SK-N-SH treated with all-trans-retinoic acid at 6 μM for 48 hours (cell line): ENCODE data around the gene FBN3.

Source experiments
- ATAC-seq: fragments of 200-7000 bp; cut with Tn5 transposase; 3 replicates; pipeline ENCODE4 v1.9.1; 2020; ENCODE audit warnings: mild to moderate bottlenecking, moderate library complexity
- ARNTL ChIP-seq: fragments of 450-650 bp; formaldehyde crosslinking; IDR thresholded peaks from 2 replicates; pipeline ENCODE4 v1.5.0; 2020; ENCODE audit warnings: low read depth, mild to moderate bottlenecking, moderate library complexity, borderline replicate concordance
- BACH2 ChIP-seq: fragments of 250-450 bp; sonication (Bioruptor Pico); IDR thresholded peaks from 2 replicates; pipeline ENCODE4 v1.9.0; 2021; ENCODE audit warnings: mild to moderate bottlenecking, borderline replicate concordance
- CSDC2 ChIP-seq: fragments of 250-450 bp; sonication (Bioruptor Pico); IDR thresholded peaks from 2 replicates; pipeline ENCODE4 v1.5.0; 2020; ENCODE audit warnings: mild to moderate bottlenecking, moderate library complexity
- ESRRG ChIP-seq: fragments of 250-450 bp; sonication (Bioruptor Pico); IDR thresholded peaks from 2 replicates; pipeline ENCODE4 v1.6.1; 2021; ENCODE audit warnings: mild to moderate bottlenecking
- ISL1 ChIP-seq: fragments of 250-450 bp; sonication (Bioruptor Pico); IDR thresholded peaks from 2 replicates; pipeline ENCODE4 v2.1.2; 2022; ENCODE audit warnings: mild to moderate bottlenecking, moderate library complexity
- OSR1 ChIP-seq: fragments of 250-450 bp; sonication (Bioruptor Pico); IDR thresholded peaks from 2 replicates; pipeline ENCODE4 v1.8.0; 2022; ENCODE audit warnings: moderate library complexity, mild to moderate bottlenecking, inconsistent platforms
- PPARA ChIP-seq: fragments of 250-450 bp; sonication (Bioruptor Pico); IDR thresholded peaks from 2 replicates; pipeline ENCODE4 v1.5.0; 2020; ENCODE audit warnings: mild to moderate bottlenecking, borderline replicate concordance
- RARB ChIP-seq: fragments of 250-450 bp; sonication (Bioruptor Pico); IDR thresholded peaks from 2 replicates; pipeline ENCODE4 v1.8.0; 2021; ENCODE audit warnings: mild to moderate bottlenecking, moderate library complexity
- TCF4 ChIP-seq: fragments of 250-450 bp; sonication (Bioruptor Pico); IDR thresholded peaks from 2 replicates; pipeline ENCODE4 v1.8.0; 2021; ENCODE audit warnings: mild to moderate bottlenecking, moderate library complexity, borderline replicate concordance
- ZC3H10 ChIP-seq: fragments of 250-450 bp; sonication (Bioruptor Pico); IDR thresholded peaks from 2 replicates; pipeline ENCODE4 v1.5.1; 2021; ENCODE audit warnings: mild to moderate bottlenecking, moderate library complexity
- ZFP3 ChIP-seq: fragments of 250-450 bp; sonication (Bioruptor Pico); IDR thresholded peaks from 2 replicates; pipeline ENCODE4 v1.5.0; 2020; ENCODE audit warnings: mild to moderate bottlenecking, moderate library complexity
- ZFP30 ChIP-seq: fragments of 450-650 bp; formaldehyde crosslinking; IDR thresholded peaks from 2 replicates; pipeline ENCODE4 v1.5.0; 2022; ENCODE audit warnings: mild to moderate bottlenecking, moderate library complexity
- ZNF565 ChIP-seq: fragments of 450-650 bp; formaldehyde crosslinking; conservative IDR thresholded peaks from 2 replicates; pipeline ENCODE4 v1.5.0; 2020; ENCODE audit warnings: low read depth, mild to moderate bottlenecking, moderate library complexity
- ZNF70 ChIP-seq: fragments of 450-650 bp; formaldehyde crosslinking; IDR thresholded peaks from 2 replicates; pipeline ENCODE4 v1.5.0; 2020; ENCODE audit warnings: mild to moderate bottlenecking, moderate library complexity
- ZNF8 ChIP-seq: fragments of 450-650 bp; formaldehyde crosslinking; IDR thresholded peaks from 2 replicates; pipeline ENCODE4 v1.5.0; 2020; ENCODE audit warnings: mild to moderate bottlenecking, moderate library complexity
- TF ChIP-seq, protein P1 (sequence below): fragments of 250-450 bp; sonication (Bioruptor Pico); IDR thresholded peaks from 2 replicates; pipeline ENCODE4 v1.8.0; 2020; ENCODE audit warnings: mild to moderate bottlenecking, moderate library complexity, borderline replicate concordance
- TF ChIP-seq, protein P2 (sequence below): fragments of 250-450 bp; sonication (Bioruptor Pico); IDR thresholded peaks from 2 replicates; pipeline ENCODE4 v1.5.1; 2020; ENCODE audit warnings: low read depth, mild to moderate bottlenecking, moderate library complexity
- TF ChIP-seq, protein P3 (sequence below): fragments of 250-450 bp; sonication (Bioruptor Pico); IDR thresholded peaks from 2 replicates; pipeline ENCODE4 v1.5.0; 2020; ENCODE audit warnings: mild to moderate bottlenecking, moderate library complexity
- TF ChIP-seq, protein P4 (sequence below): fragments of 250-450 bp; sonication (Bioruptor Pico); IDR thresholded peaks from 2 replicates; pipeline ENCODE4 v1.5.1; 2021; ENCODE audit warnings: mild to moderate bottlenecking, moderate library complexity
- TF ChIP-seq, protein P5 (sequence below): fragments of 250-450 bp; sonication (Bioruptor Pico); IDR thresholded peaks from 2 replicates; pipeline ENCODE4 v1.8.0; 2021; ENCODE audit warnings: low read depth, mild to moderate bottlenecking, moderate library complexity, borderline replicate concordance

The FBN3 gene

DNA sequence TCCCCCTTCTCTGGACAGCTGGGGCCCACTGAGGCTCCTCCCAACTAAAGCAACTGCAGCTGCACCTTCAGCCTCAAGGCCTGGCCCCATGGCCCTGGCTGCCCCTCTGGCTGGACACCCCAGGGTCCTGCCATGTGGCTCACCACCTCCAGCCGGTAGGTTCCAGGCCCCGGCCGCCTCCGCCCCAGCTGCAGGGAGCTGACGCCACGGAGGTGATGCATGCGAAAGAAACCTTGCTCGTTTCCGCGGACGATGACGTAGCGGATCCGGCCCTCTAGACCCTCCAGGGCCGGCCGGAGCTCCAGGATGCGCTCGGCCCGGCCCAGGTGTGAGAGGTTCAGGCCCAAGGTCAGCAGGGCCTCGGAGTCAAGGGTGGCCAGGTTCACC lies 83.5 kb downstream of the FBN3 start:
- no peak for TF ChIP-seq OSR1 (CRISPR knock-in tag)
- no peak for ATAC-seq

DNA sequence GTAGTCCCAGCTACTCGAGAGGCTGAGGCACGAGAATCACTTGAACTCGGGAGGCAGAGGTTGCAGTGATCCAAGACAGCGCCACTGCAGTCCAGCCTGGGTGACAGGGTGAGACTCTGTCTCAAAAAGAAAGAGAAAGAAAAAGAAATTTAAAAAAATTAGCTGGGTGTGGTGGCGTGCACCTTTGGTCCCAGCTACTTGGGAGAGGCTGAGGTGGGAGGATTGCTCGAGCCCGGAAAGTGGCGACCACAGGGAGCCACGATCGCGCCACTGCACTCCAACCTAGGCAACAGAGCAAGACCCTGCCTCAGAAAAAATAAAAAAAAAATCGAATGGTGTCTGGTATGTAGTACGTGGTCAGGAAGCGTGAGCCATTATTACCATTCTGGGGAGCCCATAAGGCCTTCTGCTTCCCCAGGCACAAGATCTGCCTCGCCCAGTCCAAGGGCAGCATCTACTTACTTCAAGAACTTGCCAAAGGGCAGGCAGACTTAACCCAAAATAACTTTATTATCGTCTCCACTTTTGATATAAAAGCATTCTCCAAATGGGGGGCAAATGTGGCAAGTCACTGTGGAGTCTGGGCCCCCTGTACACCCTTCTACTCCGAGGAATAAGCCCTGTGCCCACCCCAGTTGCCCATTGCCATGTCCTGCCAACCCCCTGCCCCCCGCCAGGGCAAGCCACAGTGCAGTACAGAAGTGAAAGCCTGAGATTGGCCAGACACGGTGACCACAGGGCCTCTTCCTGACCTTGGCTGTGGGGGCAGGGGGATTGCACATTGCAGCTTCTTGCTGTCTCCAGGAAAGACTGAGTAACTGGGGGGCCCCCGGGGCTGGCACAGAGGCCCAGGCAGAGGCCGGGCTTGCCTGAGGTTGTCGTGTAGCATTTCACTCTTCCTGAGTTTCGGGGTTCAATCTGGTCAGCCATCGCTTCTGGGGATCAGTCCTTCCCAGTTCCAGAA lies 84.2 kb downstream of the FBN3 start:
- ATAC-seq = no peak
- TF ChIP-seq PPARA (CRISPR knock-in tag) = no peak
- TF ChIP-seq, protein P1, sequence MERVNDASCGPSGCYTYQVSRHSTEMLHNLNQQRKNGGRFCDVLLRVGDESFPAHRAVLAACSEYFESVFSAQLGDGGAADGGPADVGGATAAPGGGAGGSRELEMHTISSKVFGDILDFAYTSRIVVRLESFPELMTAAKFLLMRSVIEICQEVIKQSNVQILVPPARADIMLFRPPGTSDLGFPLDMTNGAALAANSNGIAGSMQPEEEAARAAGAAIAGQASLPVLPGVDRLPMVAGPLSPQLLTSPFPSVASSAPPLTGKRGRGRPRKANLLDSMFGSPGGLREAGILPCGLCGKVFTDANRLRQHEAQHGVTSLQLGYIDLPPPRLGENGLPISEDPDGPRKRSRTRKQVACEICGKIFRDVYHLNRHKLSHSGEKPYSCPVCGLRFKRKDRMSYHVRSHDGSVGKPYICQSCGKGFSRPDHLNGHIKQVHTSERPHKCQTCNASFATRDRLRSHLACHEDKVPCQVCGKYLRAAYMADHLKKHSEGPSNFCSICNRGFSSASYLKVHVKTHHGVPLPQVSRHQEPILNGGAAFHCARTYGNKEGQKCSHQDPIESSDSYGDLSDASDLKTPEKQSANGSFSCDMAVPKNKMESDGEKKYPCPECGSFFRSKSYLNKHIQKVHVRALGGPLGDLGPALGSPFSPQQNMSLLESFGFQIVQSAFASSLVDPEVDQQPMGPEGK (CRISPR knock-in tag) = no peak
- TF ChIP-seq, protein P2, sequence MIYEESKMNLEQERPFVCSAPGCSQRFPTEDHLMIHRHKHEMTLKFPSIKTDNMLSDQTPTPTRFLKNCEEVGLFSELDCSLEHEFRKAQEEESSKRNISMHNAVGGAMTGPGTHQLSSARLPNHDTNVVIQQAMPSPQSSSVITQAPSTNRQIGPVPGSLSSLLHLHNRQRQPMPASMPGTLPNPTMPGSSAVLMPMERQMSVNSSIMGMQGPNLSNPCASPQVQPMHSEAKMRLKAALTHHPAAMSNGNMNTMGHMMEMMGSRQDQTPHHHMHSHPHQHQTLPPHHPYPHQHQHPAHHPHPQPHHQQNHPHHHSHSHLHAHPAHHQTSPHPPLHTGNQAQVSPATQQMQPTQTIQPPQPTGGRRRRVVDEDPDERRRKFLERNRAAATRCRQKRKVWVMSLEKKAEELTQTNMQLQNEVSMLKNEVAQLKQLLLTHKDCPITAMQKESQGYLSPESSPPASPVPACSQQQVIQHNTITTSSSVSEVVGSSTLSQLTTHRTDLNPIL (CRISPR knock-in tag) = no peak
- TF ChIP-seq ZNF565 (CRISPR knock-in tag) = no peak
- TF ChIP-seq CSDC2 (CRISPR knock-in tag) = no peak
- no peak for TF ChIP-seq ZC3H10 (CRISPR knock-in tag)
- TF ChIP-seq ISL1 (CRISPR knock-in tag) = no peak
- TF ChIP-seq, protein P3, sequence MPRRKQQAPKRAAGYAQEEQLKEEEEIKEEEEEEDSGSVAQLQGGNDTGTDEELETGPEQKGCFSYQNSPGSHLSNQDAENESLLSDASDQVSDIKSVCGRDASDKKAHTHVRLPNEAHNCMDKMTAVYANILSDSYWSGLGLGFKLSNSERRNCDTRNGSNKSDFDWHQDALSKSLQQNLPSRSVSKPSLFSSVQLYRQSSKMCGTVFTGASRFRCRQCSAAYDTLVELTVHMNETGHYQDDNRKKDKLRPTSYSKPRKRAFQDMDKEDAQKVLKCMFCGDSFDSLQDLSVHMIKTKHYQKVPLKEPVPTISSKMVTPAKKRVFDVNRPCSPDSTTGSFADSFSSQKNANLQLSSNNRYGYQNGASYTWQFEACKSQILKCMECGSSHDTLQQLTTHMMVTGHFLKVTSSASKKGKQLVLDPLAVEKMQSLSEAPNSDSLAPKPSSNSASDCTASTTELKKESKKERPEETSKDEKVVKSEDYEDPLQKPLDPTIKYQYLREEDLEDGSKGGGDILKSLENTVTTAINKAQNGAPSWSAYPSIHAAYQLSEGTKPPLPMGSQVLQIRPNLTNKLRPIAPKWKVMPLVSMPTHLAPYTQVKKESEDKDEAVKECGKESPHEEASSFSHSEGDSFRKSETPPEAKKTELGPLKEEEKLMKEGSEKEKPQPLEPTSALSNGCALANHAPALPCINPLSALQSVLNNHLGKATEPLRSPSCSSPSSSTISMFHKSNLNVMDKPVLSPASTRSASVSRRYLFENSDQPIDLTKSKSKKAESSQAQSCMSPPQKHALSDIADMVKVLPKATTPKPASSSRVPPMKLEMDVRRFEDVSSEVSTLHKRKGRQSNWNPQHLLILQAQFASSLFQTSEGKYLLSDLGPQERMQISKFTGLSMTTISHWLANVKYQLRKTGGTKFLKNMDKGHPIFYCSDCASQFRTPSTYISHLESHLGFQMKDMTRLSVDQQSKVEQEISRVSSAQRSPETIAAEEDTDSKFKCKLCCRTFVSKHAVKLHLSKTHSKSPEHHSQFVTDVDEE (CRISPR knock-in tag) = no peak
- TF ChIP-seq BACH2 (CRISPR knock-in tag) = no peak
- no peak for TF ChIP-seq RARB (CRISPR knock-in tag)
- TF ChIP-seq ESRRG (CRISPR knock-in tag) = no peak
- TF ChIP-seq ZNF70 (CRISPR knock-in tag) = no peak
- TF ChIP-seq OSR1 (CRISPR knock-in tag) = no peak
- no peak for TF ChIP-seq ZFP30

DNA sequence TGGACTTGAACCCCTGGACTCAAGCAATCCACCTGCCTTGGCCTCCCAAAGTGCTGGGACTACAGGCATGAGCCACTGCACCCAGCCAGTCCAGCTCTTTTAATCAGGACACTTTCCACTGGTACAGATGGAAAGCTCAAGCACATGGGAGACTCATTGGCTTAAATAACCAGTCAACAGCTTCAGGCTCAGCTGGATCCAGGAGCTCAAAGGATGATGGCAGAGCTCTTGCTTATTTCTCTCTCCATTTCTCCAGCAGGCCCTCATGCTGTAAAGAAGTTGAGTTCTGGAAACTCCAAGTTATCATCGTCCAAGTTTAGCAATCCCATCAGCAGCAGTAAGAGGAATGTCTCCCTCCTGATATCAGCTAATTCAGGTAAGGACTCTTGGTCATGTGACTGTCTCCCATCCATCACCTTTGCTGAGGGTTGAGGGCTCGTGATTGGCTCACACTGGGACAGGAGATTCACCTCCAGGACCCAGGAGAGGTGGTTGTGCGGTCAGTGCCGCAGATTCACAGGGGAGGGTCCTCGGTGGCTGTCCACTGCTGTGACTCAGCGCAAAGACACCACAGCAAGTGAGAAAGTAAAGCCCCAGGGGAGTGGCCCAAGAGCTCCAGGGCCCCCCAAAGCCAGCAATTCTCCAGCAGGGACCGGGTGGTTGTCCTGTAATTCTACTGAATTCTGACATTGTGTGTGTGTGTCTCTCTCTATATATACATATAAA lies 91.7 kb downstream of the FBN3 start:
- ATAC-seq = no peak
- TF ChIP-seq, protein P4, sequence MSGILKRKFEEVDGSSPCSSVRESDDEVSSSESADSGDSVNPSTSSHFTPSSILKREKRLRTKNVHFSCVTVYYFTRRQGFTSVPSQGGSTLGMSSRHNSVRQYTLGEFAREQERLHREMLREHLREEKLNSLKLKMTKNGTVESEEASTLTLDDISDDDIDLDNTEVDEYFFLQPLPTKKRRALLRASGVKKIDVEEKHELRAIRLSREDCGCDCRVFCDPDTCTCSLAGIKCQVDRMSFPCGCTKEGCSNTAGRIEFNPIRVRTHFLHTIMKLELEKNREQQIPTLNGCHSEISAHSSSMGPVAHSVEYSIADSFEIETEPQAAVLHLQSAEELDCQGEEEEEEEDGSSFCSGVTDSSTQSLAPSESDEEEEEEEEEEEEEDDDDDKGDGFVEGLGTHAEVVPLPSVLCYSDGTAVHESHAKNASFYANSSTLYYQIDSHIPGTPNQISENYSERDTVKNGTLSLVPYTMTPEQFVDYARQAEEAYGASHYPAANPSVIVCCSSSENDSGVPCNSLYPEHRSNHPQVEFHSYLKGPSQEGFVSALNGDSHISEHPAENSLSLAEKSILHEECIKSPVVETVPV (CRISPR knock-in tag) = no peak
- no peak for TF ChIP-seq ZNF70 (CRISPR knock-in tag)
- TF ChIP-seq BACH2 (CRISPR knock-in tag) = no peak
- no peak for TF ChIP-seq TCF4 (CRISPR knock-in tag)
- TF ChIP-seq ZC3H10 (CRISPR knock-in tag) = no peak
- no peak for TF ChIP-seq OSR1 (CRISPR knock-in tag)
- TF ChIP-seq, protein P5, sequence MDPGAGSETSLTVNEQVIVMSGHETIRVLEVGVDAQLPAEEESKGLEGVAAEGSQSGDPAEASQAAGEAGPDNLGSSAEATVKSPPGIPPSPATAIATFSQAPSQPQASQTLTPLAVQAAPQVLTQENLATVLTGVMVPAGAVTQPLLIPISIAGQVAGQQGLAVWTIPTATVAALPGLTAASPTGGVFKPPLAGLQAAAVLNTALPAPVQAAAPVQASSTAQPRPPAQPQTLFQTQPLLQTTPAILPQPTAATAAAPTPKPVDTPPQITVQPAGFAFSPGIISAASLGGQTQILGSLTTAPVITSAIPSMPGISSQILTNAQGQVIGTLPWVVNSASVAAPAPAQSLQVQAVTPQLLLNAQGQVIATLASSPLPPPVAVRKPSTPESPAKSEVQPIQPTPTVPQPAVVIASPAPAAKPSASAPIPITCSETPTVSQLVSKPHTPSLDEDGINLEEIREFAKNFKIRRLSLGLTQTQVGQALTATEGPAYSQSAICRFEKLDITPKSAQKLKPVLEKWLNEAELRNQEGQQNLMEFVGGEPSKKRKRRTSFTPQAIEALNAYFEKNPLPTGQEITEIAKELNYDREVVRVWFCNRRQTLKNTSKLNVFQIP (CRISPR knock-in tag) = no peak
- no peak for TF ChIP-seq ZNF8 (CRISPR knock-in tag)
- no peak for TF ChIP-seq ISL1 (CRISPR knock-in tag)
- no peak for TF ChIP-seq ARNTL
- no peak for TF ChIP-seq CSDC2 (CRISPR knock-in tag)
- TF ChIP-seq ZFP3 (CRISPR knock-in tag) = no peak
- TF ChIP-seq RARB (CRISPR knock-in tag) = no peak
- TF ChIP-seq, protein P2 (CRISPR knock-in tag) = no peak
